Measurements from ENCODE around the gene FNIP2.

FNIP2 gene

GRCh38 chr4:158856852-158857251 is 88.0 kb downstream of the FNIP2 start:
- no peak for TF ChIP-seq L3MBTL2 (conservative IDR thresholded peaks at IDR 0.05)
- TF ChIP-seq FOXK2 (IDR thresholded peaks at IDR 0.05): no peak
- TF ChIP-seq SP1 (IDR thresholded peaks at IDR 0.05): no peak
- TF ChIP-seq ARNT (IDR thresholded peaks at IDR 0.05): no peak
- TF ChIP-seq HDGF (IDR thresholded peaks at IDR 0.05; ENCODE audit: borderline replicate concordance): no peak
- no peak for TF ChIP-seq FOXM1 (IDR thresholded peaks at IDR 0.05; ENCODE audit: borderline replicate concordance)
- no peak for TF ChIP-seq TARDBP (IDR thresholded peaks at IDR 0.05)
- no peak for TF ChIP-seq LEF1 (IDR thresholded peaks at IDR 0.05; ENCODE audit: borderline replicate concordance)
- no peak for TF ChIP-seq CTBP1 (IDR thresholded peaks at IDR 0.05; ENCODE audit: borderline replicate concordance)
- no peak for TF ChIP-seq FOXA1 (IDR thresholded peaks at IDR 0.05)
- no peak for TF ChIP-seq SUZ12 (IDR thresholded peaks at IDR 0.05)
- TF ChIP-seq BHLHE40 (IDR thresholded peaks at IDR 0.05; ENCODE audit: borderline replicate concordance): no peak
- ChIA-PET CTCF (interaction anchor here (0.6 to 3.0 kb wide), 9 partner anchors 10 to 516 kb away, joined by 3 to 12 read pairs (median 4); no protein-coding TSS in a partner anchor), POLR2A (no interaction called here)
- DNase-seq (ENCODE audit: extremely low spot score): peak; percentile 33

GRCh38 chr4:158857951-158858350 is 89.1 kb downstream of the FNIP2 start:
- POLR2A ChIA-PET: no interaction called here
- DNase-seq (ENCODE audit: extremely low spot score): no peak
- TF ChIP-seq CTBP1 (IDR thresholded peaks at IDR 0.05; ENCODE audit: borderline replicate concordance) (no peak), ZNF384 (IDR thresholded peaks at IDR 0.05) (no peak), FOXA1 (IDR thresholded peaks at IDR 0.05) (no peak)
- CTCF ChIA-PET: interaction anchor here (0.8 to 3.0 kb wide), 4 partner anchors 47 to 346 kb away, joined by 3 to 9 read pairs (median 4); no protein-coding TSS in a partner anchor

GRCh38 chr4:158858410-158859199 is 89.8 kb downstream of the FNIP2 start:
- DNase-seq (ENCODE audit: extremely low spot score): no peak
- no peak for TF ChIP-seq SP1 (IDR thresholded peaks at IDR 0.05)
- no peak for TF ChIP-seq NFRKB (IDR thresholded peaks at IDR 0.05)
- no peak for TF ChIP-seq PKNOX1 (IDR thresholded peaks at IDR 0.05)
- ChIA-PET POLR2A (no interaction called here), CTCF (interaction anchor here (0.8 to 3.0 kb wide), 4 partner anchors 47 to 345 kb away, joined by 3 to 9 read pairs (median 4); no protein-coding TSS in a partner anchor)

- ChIA-PET POLR2A (no interaction called here), CTCF (no interaction called here)
- TF ChIP-seq L3MBTL2 (conservative IDR thresholded peaks at IDR 0.05): no peak
- no peak for TF ChIP-seq ELF4 (IDR thresholded peaks at IDR 0.05)
- TF ChIP-seq SUZ12 (IDR thresholded peaks at IDR 0.05): no peak
- TF ChIP-seq HDGF (IDR thresholded peaks at IDR 0.05; ENCODE audit: borderline replicate concordance): no peak
- TF ChIP-seq SP1 (IDR thresholded peaks at IDR 0.05): no peak
- TF ChIP-seq NFRKB (IDR thresholded peaks at IDR 0.05): no peak
- TF ChIP-seq TARDBP (IDR thresholded peaks at IDR 0.05): no peak
- no peak for TF ChIP-seq FOXK2 (IDR thresholded peaks at IDR 0.05)
- TF ChIP-seq PKNOX1 (IDR thresholded peaks at IDR 0.05): no peak
- TF ChIP-seq LEF1 (IDR thresholded peaks at IDR 0.05; ENCODE audit: borderline replicate concordance): no peak
- TF ChIP-seq BHLHE40 (IDR thresholded peaks at IDR 0.05; ENCODE audit: borderline replicate concordance): no peak
- DNase-seq (ENCODE audit: extremely low spot score): no peak
These were observed 90.8 kb downstream of the FNIP2 start for GRCh38 chr4:158859661-158860060.

- POLR2A ChIA-PET: no interaction called here
- DNase-seq (ENCODE audit: extremely low spot score): no peak
- CTCF ChIA-PET: interaction anchor here (0.6 to 1.7 kb wide), 3 partner anchors 9 to 370 kb away, joined by 4 to 7 read pairs (median 4); no protein-coding TSS in a partner anchor
- TF ChIP-seq ZNF384 (IDR thresholded peaks at IDR 0.05) (no peak), TARDBP (IDR thresholded peaks at IDR 0.05) (no peak), FOXA1 (IDR thresholded peaks at IDR 0.05) (no peak), ARNT (IDR thresholded peaks at IDR 0.05) (no peak), SP1 (IDR thresholded peaks at IDR 0.05) (no peak), FOXM1 (IDR thresholded peaks at IDR 0.05; ENCODE audit: borderline replicate concordance) (no peak)
These were observed 92.0 kb downstream of the FNIP2 start for GRCh38 chr4:158860856-158861255.

- ChIA-PET POLR2A (no interaction called here), CTCF (interaction anchor here (0.6 to 1.7 kb wide), 4 partner anchors 10 to 369 kb away, joined by 3 to 7 read pairs (median 4); no protein-coding TSS in a partner anchor)
- TF ChIP-seq ARNT (IDR thresholded peaks at IDR 0.05) (no peak), ZNF384 (IDR thresholded peaks at IDR 0.05) (no peak), FOXM1 (IDR thresholded peaks at IDR 0.05; ENCODE audit: borderline replicate concordance) (no peak), NFRKB (IDR thresholded peaks at IDR 0.05) (no peak), BHLHE40 (IDR thresholded peaks at IDR 0.05; ENCODE audit: borderline replicate concordance) (no peak), LEF1 (IDR thresholded peaks at IDR 0.05; ENCODE audit: borderline replicate concordance) (no peak), HDGF (IDR thresholded peaks at IDR 0.05; ENCODE audit: borderline replicate concordance) (no peak), SUZ12 (IDR thresholded peaks at IDR 0.05) (no peak), FOXA1 (IDR thresholded peaks at IDR 0.05) (no peak), CTBP1 (IDR thresholded peaks at IDR 0.05; ENCODE audit: borderline replicate concordance) (no peak), ELF4 (IDR thresholded peaks at IDR 0.05) (no peak), FOXK2 (IDR thresholded peaks at IDR 0.05) (no peak), PKNOX1 (IDR thresholded peaks at IDR 0.05) (no peak)
- DNase-seq (ENCODE audit: extremely low spot score): no peak
These were observed 92.5 kb downstream of the FNIP2 start for GRCh38 chr4:158861281-158861680.

Measured in HEK293T (cell line).